GM04503 (cell line): ENCODE measurements around the gene PLXND1.

Experiments
- DNase-seq: peaks from one replicate; pipeline ENCODE4 v3.0.0-alpha.2; 2012; ENCODE audit warnings: low read depth

PLXND1 gene

DNA sequence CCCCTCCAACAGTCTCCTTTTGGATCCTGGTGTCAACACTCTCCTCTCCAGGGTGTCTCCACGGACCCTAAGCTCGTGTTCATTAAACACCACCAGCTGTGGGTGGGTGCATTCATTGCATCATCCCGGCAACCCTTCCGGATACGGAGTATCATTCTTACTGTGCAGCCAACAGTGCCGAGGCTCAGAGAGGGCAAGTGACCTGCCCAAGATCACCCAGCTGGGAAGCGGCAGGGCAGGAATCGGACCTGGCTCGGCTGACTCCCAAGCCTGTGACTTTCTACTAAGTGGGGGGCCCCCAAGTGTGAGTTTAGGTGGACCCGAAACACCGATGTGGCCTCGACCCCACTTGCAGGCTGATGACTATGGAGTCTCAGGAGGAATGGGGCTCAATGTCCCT is 43.1 kb downstream of the PLXND1 start:
- no peak for DNase-seq

DNA sequence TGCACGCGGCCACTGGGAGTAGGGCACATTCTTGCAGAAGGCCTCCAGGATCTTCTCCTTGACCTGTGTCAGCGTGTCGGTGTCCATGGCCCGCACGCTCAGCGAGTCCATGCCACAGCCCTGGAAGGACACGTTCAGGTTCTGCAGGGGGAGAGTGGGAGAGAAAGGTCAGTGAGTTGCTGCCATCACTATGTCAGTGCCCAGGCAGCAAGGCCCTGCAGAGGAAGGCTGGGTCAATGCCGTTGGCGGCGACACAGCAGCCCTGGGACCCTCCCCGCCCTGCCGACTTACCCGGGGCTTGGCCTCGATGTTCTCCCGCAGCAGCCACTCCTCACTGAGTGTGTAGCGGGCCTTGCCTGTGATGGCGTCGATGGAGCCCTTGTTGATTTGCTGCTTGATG is 43.7 kb downstream of the PLXND1 start:
- no peak for DNase-seq

DNA sequence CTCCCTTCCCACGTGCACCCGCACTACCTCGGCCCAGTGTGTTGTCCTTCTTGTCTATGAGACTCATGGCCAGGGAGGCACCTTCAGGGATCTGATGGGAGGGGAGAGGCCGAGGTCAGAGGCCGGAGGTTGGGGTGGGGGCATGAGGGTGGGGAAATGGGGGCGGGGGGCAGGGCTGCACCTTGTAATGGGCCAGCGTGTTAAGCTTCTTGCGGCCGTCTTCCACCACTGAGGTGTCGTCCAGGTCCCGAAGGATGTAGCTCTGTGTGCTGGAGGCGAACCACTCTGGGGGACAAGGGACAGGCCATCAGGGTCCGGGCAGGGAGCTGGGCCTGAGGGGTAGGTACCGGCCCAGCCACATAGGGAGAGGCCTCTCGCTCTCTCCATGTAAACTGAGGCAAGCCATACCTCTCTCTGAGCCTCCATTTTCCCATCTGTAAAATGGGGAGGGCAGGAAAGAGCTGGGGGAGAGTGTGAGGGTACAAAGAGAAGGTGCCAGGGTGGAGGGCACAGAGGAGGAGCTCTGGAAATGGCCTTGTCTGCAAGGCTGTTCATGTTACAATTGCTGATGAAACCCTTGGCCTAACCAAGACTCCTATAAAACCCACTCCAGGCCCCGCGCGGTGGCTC is 44.7 kb downstream of the PLXND1 start:
- DNase-seq, result no peak

DNA sequence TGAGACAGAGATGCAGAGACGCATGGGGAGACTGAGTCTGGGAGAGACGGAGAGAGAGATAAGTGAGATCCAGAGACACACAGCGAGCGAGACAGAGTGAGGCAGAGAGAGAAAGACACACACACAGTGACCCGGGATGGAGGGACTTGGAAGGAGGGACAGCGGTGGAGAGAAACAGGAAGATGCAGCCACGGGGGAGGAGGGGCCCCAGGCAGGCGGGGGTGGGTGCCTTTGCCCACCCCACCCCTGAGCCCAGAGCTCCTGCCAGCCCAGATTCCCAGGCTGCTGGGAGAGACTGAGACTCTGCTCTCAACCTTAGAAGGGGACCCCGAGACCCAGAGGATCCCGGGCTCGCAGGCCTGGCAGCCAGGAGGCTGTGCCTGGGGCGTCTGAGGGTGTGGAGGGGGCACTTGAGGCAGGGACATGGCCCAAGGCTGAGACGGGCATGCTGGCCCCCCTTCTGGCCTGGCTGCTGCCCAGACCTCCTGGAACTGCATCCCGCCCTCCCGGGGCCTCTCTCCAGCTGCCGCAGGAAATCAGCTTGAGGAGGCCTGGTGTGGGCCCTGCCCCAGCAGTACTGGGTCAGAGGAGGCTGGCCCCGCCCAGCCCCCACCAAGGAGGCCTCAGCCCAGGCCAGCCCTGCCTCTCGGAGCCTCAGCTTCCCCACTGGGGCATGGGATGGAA is 45.4 kb downstream of the PLXND1 start:
- peak; percentile 61 for DNase-seq

DNA sequence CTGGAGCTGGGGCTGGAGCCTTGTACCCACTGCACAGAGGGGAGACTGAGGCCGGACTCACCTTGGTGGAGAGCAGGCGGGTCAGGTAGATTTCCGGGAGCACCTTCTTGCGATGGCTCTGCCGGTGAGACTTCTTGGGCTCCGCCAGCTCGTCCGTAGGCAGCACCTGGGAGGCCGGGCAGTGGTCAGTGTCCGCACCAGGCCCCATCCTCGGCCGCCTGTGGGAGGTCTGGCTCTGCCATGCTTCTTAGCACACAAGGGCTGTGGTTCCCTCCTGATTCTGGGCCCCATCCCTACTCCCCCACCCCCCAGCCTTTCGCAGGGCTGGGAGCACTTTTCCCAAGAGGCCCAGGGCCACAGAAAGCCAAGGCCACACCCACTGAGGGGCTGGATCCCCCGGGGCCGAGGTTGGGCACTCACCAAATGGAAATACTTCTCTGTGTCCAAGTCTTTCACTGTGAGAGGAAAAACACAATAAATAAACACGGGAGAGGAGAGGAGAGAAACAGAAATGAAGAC is 46.1 kb downstream of the PLXND1 start:
- peak; percentile 59 for DNase-seq

DNA sequence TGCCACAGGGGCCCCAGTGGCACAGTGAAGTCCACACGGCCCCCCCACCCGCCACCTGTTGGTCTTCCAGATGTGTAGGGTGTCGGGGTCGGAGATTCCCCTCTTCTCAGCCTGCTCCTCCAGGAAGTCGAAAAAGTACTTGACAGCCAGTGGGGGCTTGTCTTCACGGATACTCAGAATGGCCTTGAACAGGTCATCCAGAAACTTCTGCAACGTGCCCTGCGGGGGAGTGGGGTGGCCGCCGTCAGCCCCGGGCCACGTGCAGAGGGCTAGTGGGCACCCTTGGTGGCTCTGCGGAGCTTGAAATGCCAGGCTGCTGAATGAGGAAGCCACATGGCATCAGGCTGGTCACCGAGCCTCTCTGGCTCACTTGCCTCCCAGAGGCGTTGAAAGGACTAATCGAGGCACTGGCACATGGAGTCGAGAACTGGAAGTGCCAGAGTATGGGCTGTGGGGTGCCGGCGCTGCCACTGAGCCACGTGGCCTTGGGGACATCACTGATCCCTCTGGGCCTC is 46.9 kb downstream of the PLXND1 start:
- DNase-seq, result no peak

DNA sequence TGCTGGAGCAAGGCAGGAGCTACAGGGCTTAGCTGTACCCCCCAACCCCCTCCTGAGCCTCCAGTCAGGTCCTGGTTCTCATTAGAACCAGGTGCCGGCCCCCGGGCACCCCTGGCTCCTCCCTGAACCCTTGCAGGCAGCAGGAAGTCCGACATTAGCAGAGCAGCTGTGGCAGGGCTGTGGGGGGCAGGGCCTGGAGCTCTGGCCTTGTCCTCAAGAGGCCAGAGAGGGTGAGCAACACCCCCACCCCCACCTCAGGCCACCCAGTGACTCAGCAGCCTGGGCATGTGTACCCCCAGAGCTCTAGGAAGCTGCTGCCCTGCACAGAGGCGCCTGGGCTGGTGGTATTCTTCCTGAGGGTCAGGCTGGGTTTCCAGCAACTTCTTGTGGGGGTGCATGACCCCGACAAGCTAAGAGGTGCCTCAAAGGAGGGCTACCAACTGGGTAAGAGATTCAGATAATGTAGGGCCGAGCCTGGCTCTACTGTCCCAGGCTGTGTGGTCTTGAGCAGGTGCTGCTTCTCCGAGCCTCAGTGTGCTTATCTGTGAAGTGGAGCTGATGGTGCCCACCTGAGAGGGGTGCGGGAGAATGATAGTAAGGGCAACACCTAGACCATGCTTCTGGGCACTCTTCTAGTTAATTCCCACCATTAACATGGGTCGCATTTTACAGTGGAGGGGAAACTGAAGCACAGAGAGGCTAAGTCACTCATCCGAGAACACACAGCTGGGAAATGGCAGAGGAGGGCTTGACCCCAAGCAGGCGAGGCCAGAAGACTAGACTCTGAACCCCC is 47.5 kb downstream of the PLXND1 start:
- peak; percentile 69 for DNase-seq

DNA sequence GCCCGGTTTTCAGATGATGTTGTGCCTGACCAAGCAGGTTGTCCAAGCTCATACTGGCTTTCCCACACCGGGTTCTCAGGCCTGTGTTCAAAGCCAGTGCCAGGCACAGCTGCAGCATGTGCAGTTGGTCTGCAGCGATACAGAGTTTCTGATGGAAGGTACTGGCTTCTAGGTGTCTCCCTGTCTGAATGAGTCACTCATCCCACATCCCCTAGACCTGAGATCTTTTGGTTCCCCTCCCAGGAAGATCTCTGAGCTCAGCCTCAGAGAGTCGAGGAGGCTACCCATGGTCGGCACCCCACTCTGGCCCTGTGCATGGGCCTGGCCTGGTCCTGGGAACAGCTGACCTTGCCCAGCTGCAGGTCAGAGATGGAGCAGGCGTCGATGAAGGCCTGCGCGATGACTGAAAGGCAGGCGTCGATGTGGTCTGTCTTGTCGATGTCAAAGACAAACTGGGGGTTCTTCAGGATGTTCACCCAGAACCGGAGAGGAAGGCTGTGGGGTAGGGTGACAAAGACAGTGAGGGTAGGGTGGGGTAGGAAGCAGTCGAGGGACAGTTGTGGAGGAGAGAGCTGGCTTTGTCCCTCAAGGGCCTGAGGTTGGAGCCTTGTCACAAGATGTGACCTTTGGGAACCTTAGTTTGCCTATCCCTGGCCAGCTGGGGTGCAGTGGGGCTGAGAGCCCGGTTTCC is 48.2 kb downstream of the PLXND1 start:
- no peak for DNase-seq

DNA sequence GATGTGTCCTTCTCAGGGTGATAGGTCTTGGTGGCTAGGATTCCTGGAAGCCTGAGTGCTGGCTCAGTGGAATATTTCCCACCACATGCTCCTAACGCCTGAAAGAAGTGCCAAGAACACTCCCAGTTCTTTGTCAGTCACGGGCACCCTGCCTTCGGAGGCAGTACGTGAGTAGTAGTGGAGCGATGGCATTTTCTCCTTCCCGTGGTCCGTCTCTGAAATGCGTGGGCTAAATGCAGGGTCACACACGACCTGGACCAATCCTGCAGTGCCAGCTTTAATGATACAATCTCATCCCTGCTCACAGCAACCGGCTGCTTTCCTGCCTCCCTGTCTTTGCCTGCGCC is 49.0 kb downstream of the PLXND1 start:
- peak; percentile 74 for DNase-seq

DNA sequence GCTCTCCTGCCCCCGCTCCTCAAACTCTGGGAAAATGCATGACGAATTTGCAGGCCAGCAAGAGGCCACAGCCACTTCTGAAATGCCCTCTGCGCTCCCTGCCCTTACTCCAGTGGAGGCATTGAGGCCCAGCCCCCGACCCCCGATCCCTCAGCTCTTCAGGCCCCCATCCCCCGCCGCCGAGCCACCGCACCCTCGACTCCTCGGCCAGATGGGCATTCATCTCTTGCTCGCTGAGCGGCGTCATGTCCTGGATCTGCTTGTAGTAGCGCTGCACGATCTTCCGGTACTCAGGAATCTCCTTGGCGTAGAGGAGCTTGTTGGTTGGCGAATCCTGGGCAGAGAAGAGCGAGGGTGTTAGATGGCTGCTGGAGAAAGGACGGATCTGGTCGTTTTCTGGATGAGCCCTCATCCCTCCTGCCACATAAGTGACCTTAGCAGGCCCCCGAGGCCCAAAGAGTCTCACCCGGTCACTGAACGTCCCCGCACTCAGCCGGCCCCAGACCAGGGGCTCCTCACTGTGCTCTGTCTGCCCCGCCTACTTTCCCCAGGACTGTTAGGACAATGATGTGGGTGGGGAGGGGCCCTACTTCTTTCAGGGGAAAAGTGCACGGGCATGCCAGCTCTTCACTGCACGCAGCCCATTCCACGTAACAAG is 49.5 kb downstream of the PLXND1 start:
- DNase-seq, result no peak

DNA sequence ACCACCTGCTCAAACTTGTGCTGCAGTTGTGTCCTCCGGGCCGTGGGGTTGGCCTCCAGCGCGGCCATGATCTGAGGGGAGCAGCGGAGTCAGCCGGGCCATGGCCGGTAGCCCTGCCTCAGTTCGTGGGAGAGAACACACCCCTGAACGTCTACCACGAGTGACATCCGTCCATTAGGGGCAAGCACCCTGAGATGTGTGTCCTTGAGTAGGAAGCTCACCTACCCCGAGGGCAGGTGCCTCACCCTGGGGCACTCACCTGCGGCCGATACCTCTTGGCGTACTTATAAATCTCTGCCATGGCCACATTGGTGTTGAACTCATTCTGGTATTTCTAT is 50.1 kb downstream of the PLXND1 start:
- no peak for DNase-seq

DNA sequence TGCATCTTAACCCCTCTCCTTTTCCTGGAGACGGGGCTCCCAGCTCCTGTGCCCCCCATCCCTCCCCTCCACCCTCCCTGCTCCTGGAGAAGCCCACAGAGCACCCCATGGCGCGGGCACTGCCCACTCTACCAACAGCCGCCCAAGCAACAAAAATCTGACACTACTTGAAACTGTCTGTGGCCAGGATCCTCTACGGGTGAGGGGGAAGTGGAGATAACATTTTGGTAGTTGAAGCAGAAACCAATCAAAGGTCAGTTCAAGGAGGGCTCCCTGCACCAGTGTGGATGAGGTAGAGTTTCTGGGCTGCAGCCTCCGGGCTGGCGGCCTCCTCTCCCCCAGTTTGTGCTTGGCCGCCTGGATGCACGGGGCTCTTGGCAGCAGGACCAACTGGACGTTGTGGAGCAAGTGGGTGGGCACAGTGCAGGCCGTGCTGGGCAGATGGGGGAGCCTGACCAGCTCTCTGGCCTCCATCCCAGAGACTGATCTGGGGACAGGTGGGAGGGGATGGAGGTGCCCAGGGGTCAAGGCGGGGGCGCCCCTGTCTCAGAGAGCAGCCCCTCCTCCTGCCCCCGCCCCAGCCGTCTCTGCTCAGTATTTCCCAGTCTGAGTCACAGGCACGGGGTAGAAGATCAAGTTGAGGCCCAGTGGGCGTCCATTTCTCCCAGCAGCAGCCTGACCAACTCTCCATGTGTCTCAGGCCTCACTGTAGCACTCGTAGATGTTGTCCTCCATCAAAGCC is 50.7 kb downstream of the PLXND1 start:
- no peak for DNase-seq

DNA sequence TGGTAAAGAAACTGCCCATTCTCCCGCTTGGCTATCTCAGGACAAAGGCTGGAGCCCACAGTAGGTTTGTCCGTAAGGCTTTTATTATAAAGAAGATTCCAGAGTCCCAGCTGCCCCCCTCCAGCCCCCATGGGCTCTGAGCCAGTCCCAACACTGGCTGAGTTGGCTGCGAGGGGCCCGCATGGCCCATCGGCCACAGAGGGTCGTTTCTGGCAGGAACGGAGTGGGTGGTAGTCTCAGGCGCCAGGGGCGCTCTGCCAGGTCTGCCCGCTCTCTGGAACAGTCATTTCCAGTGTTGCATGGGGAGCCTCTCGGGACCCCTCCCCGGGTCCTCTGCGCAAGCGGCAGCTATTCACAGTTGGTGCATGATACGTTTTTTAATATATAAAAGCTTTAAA is 51.3 kb downstream of the PLXND1 start:
- no peak for DNase-seq

DNA sequence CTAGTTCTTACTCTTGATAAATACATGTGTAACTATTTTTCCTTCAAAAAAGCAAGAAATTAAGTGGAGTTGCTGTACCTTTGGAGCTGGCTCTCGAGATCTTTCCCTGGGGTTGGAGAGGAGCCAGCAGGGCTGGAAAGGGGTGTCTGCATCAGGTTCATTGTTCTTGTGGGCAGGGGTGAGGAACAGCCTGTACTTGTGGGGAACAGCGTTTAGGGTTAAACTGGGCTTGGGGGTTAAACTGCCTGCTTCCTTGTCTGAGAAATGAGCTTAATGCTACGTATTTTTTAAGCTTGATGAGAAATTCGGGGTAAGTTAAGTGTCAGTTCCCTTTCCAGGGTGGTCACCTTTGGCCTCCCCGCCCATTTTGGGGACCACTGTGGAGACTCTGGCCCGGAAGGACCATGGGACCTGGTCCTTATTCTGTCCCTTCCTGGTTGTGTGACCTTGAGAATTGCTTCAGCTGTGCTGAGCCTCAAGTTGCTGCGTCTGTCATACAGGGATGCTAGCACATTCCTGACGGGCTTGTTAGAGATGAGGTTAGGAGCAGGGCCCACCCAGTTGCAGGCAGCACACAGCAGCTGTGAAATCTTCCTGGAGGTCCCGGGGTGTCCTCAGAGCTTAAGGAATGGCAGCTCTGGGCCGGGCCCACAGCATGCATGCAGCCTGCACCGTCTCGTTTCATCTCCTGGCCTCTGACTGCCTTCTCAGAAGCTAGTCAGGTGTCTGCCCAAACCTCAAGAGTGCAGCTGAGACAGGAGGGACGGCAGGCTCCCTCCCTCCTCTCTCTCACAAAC is 51.9 kb downstream of the PLXND1 start:
- DNase-seq, result no peak

DNA sequence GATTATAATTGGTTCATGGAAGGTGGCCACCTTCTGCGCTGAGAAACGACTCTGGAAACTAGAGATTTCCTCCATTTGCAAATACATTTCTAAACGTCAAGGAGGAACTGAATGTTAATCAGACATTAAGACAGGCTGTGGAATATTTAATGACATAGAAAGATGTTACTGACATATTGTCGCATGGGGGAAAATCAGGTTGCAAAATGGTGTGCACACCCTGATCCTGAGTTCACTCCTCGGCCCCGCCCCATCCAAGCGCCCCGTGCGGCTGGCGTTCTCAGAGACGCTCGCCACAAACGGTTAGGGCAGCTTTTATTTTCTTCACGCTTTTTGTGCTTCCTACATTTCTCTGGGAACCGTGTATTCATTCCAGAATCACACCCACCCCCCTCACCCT is 52.8 kb downstream of the PLXND1 start:
- no peak for DNase-seq

DNA sequence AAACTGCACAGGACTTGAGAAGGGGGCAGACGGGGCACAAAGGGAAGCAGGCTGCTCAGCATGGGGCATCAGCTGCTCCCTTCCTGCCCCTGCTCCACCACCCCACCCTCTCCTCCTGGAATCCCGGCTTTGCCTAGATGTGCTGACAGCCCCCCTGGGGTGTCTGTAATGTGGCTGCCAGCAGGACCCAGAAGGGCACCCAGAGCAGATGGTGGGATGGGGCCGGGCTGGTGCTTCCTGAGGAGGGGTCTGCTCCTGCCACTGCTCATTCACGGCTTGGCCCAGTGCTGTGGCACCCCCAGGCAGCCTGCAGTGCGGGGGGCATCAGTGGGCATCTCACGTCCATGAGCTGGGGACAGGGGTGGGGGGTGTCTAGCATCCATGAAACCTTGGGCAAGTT is 53.3 kb downstream of the PLXND1 start:
- no peak for DNase-seq

DNA sequence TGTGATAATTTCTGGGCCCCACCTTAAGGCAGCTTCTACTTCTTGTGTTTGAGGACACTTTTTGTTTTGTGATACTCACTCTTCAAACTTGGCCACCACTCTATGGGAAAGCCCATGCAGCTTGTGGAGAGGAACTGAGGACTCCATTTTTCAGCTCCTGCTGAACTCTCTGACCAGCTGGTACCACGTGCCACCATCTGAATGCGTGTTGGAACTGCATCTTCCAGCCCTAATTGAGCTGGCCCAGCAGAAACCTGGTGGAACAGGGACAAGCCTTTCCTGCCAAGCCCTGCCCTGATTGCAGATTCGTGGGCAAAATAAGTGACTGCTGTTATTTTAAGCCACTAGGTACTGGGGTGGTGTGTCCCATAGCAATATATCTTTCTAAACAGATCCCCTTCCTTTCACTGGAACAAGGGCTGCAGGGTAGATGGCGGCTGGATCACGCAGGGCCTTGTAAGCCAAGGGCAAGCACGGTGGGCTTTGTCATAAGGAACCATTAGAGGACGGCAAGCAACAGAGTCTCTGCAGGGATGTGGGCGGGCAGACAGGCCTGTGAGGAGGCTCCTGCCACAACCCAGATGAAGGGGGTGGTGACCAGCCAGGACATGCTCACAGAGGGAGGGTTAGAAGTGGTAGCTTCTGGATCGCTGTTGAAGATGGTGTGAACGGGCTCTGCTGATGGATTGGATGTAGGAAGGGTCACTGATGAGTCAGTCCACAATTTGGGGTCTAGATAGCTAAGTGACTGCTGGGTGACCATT is 54.0 kb downstream of the PLXND1 start:
- DNase-seq, result no peak

DNA sequence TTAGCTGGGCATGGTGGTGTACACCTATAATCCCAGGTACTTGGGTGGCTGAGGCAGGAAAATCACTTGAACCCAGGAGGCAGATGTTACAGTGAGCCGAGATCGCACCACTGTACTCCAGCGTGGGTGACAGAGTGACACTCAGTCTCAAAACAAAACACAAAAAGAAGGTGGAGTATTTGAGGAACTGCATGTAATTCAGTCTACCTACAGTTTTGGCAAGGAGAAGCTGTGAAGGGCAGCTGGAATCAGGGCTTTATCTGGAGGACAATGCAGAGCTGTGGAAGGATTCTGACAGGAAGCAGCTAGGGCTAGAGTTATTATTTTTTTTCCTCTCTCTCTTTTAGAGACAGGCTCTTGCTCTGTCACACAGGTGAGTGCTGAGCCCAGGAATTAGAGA is 56.7 kb downstream of the PLXND1 start:
- DNase-seq, result no peak

DNA sequence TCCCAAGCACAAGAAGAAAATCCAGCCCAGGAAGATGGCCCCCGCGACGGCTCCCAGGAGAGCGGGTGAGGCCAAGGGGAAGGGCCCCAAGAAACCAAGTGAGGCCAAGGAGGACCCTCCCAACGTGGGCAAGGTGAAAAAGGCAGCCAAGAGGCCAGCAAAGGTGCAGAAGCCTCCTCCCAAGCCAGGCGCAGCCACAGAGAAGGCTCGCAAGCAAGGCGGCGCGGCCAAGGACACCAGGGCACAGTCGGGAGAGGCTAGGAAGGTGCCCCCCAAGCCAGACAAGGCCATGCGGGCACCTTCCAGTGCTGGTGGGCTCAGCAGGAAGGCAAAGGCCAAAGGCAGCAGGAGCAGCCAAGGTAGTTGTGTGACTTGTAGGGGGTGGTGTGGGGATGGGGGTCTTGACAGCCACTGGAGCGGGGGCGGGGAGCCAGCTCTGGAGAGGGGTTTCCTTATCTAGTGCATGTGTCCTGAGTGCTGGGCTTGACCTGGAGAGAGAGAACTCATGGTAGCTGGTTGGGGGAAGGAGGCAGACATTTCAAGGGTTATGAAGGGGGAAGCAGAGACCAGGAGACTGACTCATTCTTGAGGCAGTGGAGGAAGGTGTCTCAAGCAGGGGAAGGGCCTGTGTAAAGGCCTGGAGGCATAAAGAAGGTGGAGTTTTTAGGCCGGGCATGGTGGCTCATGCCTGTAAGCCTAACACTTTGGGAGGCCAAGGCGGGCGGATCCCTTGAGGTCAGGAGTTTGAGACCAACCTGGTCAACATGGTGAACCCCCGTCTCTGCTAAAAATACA is 57.3 kb downstream of the PLXND1 start:
- no peak for DNase-seq
